GM19239 (cell line): ENCODE data around the gene ARMH1.
A peak's percentile ranks its signal among the peaks of the same experiment; 100 is the strongest.
"Not testable (repeated sequence)": the region's sequence is repeated elsewhere in the genome, so short reads cannot be mapped to it uniquely, and the experiment has no call there.

Experiments
- DNase-seq: peaks from one replicate; pipeline ENCODE4 v3.0.0; 2011; ENCODE audit warnings: low spot score; ENCODE audit not compliant: insufficient read length
- FAIRE-seq: peaks from 2 replicates; lab custom pipeline; 2011; peaks lifted over from hg19 to GRCh38; lab: Jason Lieb, UNC

The ARMH1 gene

DNA sequence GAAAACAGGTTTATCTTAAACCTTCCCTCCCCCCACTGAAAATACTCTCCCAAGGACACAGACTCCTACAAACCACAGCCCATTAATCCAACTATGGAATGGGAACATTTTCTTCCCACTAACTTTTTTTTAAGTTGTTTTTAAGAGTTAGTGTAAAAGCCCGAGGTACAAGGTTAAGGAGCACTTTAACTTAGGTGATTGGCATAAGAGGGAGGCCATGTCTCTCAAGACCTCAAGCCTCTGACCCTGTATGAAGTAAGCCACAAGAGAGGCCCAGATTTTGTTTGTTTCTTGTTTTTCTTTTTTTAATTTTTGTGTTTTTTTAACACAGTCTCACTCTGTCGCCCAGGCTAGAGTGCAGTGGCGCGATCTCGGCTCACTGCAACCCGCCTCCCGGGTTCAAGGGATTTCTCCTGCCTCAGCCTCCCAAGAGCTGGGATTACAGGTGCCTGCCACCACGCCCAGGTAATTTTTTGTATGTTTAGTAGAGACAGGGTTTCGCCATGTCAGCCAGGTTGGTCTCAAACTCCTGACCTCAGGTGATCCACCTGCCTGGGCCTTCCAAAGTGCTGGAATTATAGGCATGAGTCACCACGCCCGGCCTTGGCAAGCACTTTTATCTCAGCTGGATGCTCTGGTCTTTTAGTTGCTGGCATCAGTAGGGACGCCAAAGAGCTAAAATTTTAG lies 14.4 kb downstream of the ARMH1 start:
- DNase-seq = no peak
- FAIRE-seq = no peak

DNA sequence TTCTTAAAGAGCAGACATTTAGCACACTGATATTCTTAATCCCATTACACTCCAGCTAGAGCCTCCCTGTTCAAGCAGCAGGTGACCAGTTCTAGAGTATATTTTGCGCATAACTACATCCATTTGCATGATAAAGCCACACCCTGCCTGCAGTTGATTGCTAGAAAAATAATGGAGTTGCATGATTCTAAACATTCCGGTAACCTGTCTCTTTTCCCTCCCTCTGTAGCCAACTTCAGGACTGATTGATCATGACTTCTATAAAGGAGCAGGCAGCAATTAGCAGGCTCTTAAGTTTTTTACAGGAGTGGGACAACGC lies 14.9 kb downstream of the ARMH1 start:
- FAIRE-seq = no peak

DNA sequence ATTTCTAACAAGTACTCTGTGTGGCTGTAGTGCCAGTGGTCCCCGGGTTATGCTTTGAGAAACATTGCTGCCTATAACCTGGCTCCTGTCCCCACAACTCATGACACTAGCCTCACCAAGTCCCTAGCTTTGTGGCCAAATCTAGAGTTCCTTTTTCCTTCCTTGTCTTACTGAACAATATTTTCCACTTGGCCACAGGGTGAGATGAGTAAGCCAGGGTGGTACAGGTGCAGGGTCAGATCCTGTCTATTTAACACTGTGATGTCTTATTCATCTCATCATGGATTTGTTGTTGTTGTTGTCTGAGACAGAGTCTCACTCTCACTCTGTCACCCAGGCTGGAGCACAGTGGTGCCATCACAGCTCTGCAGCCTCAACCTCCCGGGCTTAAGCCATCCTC lies 18.6 kb downstream of the ARMH1 start:
- no peak for DNase-seq
- FAIRE-seq = peak; percentile 68

More for the DNA sequence above, 14.9 kb downstream of the ARMH1 start:
- no peak for DNase-seq

DNA sequence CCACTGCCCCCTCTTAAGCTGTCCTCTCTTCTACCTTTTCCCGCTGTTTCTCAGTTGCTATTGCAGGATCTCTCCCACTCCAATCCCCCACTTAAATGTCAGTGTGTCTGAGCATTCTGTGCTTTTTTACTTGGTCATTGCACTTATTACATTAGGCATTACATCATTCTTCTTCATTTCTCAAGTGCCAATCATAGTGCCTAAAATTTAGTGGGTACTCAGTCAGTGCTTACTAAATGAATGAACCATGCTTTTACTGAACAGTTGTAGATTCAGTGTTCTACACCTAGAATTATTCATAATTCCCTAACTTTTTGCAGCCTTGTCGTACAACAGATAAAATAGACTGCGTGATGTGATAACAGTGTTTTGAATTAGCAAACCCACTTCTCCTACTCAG lies 19.4 kb downstream of the ARMH1 start:
- DNase-seq = no peak
- FAIRE-seq = no peak

DNA sequence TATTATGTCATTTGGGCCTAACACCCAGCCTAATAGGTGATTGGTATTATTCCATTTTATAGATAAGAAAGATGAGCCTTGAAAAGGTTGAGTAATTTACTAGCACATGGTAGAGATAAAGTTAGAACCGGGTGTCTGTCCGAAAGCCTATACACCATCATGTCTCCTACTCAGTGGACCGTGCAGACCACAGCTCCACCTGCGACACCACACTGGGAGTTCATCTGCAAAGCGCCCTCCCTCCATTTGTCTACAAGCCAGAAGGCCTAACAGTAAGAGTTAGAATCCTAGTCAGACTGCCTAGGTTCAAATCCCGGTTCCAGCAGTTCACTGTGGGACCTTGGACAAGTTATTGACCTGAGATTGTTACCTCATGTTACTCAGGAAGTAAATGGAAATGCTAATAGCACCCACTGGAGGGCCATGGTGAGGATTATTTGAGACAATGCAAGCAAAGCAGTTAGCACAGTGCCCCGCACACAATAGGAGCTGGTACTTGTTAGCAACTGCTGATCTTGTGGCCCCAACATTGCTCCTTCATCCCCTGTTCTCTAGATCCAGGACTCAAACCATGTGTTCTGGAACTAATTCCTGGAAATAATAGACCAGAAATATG lies 20.5 kb downstream of the ARMH1 start:
- no peak for DNase-seq
- FAIRE-seq = peak; percentile 98

DNA sequence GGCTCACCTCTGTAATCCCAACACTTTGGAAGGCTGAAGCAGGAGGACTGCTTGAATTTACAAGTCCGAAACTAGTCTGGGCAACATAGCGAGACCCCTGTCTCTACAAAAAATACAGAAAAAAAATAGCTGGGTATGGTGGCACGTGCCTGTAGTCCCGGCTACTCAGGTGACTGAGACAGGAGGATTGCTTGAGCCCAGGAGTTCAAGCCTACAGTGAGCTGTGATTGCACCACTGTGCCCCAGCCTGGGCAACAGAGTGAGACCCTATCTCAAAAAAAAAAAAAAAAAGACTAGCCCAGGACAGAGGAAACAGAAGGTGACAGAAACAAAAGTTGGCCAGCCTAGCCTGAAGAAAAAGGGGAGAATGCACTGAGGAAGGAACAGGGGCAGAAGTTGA lies 21.2 kb downstream of the ARMH1 start:
- FAIRE-seq (no peak), DNase-seq (no peak)

DNA sequence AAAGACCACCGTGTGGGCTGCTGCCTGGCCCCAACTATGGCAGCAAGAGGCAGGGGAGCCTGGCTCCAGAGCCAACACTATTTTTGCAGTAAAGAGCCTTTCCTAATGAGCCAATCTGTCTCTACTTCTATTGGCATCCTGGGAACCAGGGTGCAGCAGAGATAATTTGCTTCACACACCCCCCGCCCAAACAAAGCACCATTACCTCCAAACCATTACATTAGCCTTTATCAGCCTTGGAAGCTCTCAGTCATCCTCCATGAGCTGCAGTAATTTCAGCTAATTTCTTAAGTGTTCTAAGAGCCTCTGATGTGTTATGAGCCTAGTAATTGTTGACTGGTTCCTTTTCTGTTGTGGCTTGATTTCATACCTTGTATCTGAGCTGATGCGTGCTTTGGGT lies 21.6 kb downstream of the ARMH1 start:
- FAIRE-seq (no peak), DNase-seq (no peak)

DNA sequence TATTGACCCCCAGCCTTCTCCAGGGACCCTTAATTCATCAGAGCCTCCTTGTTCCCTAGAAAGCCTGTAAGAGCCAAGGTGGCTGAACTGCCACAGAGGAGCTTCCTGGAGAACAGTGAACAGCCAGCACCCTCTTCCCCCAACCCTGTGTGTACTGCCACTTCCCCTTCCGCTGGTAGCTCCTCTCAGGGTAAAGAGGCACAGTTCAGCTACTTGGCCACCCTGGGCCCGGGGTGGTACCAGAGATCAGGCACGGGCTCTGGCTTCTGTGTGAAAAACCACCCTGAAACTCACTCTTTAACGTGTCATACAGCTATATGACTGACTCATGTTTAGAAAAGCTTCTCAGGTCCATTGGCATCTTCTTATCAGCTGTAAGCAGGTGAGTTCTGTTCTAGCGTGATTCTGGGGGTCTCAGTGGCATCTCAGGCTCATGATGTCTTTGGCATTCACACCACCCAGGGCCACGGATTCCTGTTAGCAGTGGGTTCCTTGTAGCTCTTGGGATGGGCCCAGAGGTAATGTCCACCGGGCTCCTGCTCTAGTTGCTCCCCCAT lies 22.4 kb downstream of the ARMH1 start:
- FAIRE-seq = peak; percentile 94
- DNase-seq = no peak

DNA sequence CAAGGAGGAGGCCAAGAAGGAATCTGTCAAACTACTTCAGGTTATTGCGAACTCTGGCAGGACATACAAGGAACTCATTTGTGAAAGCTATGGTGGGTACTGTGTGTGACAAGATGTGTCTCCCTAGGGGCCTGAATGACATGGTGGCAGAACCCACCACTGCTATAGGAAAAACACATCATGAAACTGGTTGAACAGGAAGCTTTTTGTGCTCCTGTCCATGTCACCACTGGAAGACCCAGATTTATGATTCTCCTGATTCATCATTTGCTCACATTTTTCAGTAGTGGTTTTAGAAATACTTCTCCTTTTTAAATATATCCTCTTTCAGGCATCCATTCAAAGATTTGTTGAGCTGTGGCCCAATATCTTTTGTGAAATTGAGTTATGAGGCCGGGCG lies 23.6 kb downstream of the ARMH1 start:
- DNase-seq (no peak), FAIRE-seq (peak; percentile 79)

DNA sequence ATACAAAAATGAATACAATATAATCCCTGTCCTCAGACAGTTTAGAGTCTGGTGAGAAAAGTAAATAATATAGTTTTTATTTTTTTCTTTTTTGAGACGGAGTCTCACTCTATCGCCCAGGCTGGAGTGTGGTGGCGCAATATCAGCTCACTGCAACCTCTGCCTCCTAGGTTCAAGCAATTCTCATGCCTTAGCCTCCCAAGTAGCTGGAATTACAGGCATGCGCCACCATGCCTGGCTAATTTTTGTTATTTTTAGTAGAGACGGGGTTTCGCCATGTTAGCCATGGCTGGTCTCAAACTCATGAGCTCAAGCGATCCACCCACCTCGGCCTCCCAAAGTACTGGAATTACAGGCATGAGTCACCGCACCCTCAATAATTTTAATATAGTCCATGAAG lies 24.9 kb downstream of the ARMH1 start:
- FAIRE-seq, DNase-seq: not testable (repeated sequence)

DNA sequence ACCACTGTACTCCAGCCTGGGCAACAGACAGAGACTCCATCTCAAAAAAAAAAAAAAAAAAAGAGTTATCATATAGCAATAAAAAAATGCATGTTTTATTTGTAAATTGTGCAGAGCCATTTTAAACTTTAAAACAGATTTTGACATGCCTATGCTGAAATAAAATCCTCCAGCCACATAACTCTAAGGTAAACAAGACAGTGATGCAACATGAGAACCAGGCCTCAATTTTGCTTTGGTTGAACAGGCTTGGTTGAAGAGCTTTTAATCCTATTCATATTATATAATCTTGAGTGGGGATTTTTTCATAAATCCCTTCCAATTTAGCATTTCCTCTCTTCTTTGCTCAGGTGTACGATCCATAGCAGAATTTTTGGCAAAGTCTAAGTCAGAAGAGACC lies 26.1 kb downstream of the ARMH1 start:
- DNase-seq (no peak), FAIRE-seq (no peak)

DNA sequence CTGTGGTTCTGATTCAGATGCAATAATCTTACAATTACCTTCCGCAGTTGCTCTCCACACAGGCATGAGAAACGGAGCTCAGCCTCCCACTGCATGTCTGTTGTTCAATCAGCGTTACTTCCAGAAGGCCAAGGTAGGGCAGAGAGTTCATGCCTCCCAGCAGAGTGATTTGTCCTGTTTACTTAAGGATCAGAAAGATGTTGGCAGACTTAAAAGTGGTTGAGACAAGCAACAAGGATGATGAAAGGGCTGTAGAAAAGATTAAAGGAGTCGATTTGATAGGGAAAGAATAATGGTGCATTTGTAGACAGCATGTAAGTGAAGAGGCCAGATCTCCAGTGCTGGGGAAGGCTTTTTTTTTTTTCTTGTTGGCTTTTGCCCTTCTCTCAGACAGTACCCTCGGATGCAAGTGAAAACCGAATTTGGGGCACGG lies 26.6 kb downstream of the ARMH1 start:
- no peak for FAIRE-seq
- DNase-seq = no peak

DNA sequence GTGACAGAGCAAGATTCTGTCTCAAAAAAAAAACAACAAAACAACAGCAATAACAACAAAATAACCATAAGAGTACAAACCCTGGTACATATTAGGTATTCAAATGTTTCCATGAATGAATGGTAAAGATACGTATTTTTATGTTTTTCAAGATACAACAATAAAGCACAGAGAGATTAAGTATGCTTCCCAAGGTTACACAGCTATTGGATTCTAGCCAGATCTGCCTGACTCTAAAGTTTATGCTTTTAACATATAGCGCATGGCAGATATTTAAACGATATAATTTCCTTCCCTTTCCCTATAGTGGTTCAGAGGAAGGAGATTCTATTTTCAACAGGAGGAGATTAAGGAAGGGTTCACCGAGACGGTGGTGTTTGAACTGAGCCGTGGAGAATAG lies 31.0 kb downstream of the ARMH1 start:
- no peak for DNase-seq
- no peak for FAIRE-seq

DNA sequence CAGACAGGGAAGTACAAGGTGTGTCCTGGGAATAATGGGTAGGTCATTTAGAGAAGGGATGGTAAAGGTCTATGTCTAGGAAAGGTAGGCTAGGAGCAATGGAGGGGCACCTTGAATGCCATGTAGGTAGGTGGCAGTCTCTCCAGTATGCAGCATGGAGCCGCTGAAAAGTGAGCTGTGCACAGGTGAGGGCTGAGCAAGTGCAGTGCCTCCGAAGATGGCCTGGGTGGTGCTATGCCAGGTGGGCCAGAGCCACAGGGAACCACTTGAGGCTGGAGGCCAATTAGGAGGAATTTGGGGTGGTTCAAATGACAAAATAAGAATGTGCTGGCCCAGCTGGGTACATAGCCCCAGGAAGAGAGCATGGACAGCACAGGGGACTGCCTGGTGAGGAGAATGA lies 31.4 kb downstream of the ARMH1 start:
- FAIRE-seq = no peak
- DNase-seq = no peak

DNA sequence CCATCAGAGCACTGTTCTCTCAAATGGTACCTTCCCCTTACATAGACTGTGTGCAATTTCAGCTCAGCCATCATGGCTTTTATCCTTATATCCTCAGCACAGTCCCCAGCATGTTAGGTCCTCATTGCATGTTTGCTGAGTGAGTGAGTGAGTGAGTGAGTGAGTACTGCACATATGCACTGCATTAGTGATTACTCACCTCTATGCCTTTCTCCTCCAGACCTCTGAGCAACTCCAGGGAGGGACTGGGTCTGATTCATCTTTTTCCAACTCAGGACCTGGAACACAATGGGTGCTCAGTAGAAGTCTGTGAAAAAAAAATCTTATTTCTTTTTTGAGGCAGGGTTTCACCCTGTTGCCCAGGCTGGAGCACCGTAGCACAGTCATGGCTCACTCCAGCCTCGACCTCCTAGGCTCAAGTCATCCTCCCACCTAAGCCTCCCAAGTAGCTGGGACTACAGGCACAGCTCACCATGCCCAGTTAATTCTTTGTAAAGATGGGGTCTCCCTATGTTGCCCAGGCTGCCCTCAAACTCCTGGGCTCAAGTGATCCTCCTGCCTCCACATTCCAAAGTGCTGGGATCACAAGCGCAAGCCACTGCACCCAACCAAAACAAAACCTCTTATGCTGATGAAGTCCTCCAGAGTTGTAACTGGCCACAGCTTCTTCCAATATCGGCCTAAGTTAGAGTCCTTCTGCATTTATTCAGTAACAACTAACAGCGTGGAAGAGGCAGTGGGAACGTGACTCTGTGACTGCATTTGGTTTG lies 32.8 kb downstream of the ARMH1 start:
- DNase-seq (no peak), FAIRE-seq (no peak)

DNA sequence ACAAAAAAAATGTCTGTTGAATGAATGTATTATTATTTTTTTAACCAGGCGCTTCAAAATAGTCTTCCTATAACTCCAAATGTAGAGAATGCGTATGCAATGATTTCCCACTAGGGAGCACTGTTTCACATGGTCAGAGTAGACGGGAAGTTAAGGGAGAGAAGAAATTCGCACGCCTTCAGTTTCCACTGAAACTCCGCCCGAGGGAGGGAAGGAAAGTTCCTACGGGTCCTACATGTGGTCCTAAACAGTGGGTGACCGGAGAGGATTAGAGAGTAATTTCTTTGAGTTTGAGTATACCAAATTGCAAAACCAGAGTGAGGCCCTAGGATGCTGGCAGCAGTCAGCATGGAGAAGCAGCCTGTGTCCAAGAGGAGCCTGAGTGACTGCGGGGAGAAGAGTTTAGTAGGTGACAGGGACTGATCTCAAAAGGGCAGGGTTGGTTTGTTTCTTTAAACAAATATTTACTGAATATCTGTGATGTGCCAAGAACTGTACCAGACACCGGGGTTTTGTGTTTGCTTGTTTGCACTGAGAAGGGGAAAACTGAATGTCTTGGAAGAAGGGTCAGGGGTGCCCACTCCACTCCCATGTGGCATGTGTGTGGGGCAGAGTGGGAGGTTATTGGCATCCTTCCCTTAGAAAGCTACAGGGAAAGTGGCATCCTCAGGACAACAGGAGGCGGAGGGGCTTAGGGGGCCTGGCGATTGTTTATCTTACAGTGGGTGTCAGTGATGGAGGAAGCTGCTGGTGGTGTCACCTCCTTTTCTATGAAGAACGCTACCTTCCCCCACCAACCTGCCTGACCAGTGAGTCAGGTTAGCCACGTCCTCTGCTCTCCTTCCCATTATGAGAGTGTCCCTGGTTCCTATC lies 33.7 kb downstream of the ARMH1 start:
- peak; percentile 85 for FAIRE-seq
- DNase-seq = no peak

DNA sequence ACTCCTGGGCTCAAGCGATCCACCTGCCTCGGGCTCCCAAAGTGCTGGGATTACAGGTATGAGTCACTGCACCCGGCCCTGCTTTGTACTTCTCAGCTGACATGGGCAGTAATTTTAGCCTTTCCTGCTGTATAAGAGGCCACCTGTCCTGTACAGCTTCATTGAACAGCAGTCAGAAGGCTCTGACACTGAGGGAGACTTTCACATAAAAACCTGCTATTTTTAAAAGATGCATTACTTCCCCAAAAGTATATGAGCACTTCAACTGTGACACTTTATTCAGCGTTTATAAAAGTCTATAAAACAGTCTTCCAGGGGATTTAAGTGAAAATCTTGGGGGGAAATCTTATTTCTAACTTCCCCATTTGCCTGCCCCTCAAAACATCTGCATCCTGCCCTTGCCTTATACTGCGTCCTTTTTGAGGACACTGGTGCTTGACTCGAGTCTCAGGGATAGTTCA lies 38.8 kb downstream of the ARMH1 start:
- no peak for DNase-seq
- peak; percentile 81 for FAIRE-seq

DNA sequence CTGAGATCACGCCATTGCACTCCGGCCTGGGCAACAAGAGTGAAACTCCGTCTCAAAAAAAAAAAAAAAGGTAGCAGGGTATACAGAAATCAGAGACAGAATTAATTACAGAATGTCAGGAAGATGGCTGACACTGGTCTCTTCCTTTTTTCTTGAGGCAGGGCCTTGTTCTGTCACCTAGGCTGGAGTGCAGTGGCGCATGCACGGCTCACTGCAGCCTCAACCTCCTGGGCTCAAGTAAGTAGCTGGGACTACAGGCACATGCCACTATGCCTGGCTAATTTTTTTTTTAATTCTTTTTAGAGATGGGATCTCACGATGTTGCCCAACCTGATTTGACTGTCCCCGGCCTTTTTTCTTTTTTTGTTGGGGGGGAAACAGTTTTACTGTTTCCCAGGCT lies 40.0 kb downstream of the ARMH1 start:
- DNase-seq (no peak), FAIRE-seq (no peak)

DNA sequence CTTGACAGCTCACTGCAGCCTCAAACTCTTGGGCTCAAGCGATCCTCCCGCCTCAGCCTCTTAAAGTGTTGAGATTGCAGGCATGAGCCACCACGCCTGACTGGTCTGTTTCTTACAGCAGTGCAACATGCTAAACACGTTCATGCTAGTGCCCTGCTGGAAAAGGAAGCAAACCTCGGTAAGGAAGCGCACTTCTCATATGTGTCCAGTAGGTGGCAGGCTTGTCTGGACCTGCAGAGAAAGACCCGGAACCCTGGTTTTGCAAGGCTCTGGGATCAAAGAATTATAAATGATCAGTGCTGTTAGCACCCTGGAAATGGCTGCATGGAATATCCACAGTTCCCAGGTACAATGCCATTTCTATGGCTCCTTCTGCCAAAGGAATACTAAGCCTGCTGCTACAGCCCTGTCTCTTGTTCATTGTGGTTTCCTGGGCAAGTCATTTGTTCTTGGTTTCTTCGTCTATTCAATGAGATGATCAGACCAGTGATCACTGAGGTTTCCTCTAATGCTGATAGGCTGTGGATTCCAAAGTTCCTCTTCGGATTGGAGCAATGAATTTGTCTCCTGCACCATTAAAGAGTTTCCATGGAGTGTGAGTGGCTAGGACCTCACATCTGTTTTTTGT lies 40.5 kb downstream of the ARMH1 start:
- DNase-seq (no peak), FAIRE-seq (peak; percentile 99)

DNA sequence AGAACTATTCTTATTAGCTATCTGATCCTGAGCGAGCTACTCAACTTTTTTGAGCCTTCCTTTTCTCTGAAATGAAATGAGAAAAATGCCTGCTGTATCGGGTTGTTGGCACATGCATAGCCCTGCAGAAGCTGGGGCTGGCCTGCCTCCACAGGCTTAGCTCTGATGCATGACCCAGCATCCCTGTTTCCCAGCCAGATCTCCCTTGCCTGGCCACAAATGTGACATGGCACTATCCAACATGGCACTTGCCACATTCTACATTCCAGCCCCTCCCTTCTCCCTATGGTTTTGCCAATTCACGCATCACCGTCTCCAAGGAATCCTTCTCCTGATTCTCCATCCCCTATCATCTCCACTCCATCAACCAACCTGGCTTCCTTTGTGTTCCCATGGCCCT lies 42.6 kb downstream of the ARMH1 start:
- peak; percentile 21 for FAIRE-seq
- DNase-seq = no peak
